H1 (cell line): ENCODE measurements around the gene MBP. TPM values are rescaled to one million over a fixed set of nuclear protein-coding genes. Genes with fewer than 3 reads are reported as not detected.
A peak's percentile ranks its signal among the peaks of the same experiment; 100 is the strongest.

ENCODE experiments used
- CTCF ChIA-PET: fragments of 300-600 bp; sonication (Branson Sonifier 250); formaldehyde crosslinking; loops from one replicate; lab custom pipeline; 2021; ENCODE audit not compliant: partially characterized antibody; lab: Charles Lee
- POLR2A ChIA-PET: fragments of 300-600 bp; sonication (Branson Sonifier 250); formaldehyde crosslinking; loops from one replicate; lab custom pipeline; 2021; ENCODE audit warnings: inconsistent platforms; ENCODE audit not compliant: partially characterized antibody; lab: Charles Lee
- DNase-seq, 2 experiments: peaks; one replicate each; pipeline versions ENCODE4 v3.0.0 to v3.0.0-alpha.2; 2010 to 2022; ENCODE audit warnings: low spot score in 2 of 2, low read depth in 1 of 2, mixed read lengths in 1 of 2
- FAIRE-seq: peaks from 2 replicates; lab custom pipeline; 2011; peaks lifted over from hg19 to GRCh38; lab: Jason Lieb, UNC
- H2AFZ ChIP-seq: 2 replicates; pipeline ENCODE4 v1.8.1; 2012; ENCODE audit warnings: low read length, inconsistent platforms
- H2AK5ac ChIP-seq: 2 replicates; pipeline ENCODE4 v1.6.1; 2013; ENCODE audit warnings: low read depth, low read length
- H2BK120ac ChIP-seq: replicated peaks from 2 replicates; pipeline ENCODE3; 2013; ENCODE audit warnings: low read depth, low read length, inconsistent platforms
- H2BK12ac ChIP-seq: 2 replicates; pipeline ENCODE4 v1.6.1; 2013; ENCODE audit warnings: low read depth, low read length
- H2BK15ac ChIP-seq: 2 replicates; pipeline ENCODE4 v1.6.1; 2013; ENCODE audit warnings: low read length
- H2BK20ac ChIP-seq: 2 replicates; pipeline ENCODE4 v1.6.1; 2013; ENCODE audit warnings: low read length
- H2BK5ac ChIP-seq: 2 replicates; pipeline ENCODE4 v1.6.1; 2013; ENCODE audit warnings: low read depth, low read length
- H3K14ac ChIP-seq: 2 replicates; pipeline ENCODE4 v1.6.1; 2013; ENCODE audit warnings: inconsistent platforms; ENCODE audit not compliant: insufficient read length
- H3K18ac ChIP-seq: 2 replicates; pipeline ENCODE4 v1.6.1; 2013; ENCODE audit warnings: low read length; ENCODE audit errors: extremely low read depth
- H3K23ac ChIP-seq: 2 replicates; pipeline ENCODE4 v1.6.1; 2013; ENCODE audit warnings: inconsistent platforms; ENCODE audit not compliant: insufficient read length
- H3K23me2 ChIP-seq: 2 replicates; pipeline ENCODE4 v1.6.1; 2013; ENCODE audit warnings: low read depth, low read length
- H3K27ac ChIP-seq: 2 replicates; pipeline ENCODE4 v1.6.1; 2011; ENCODE audit warnings: low read depth, low read length, inconsistent platforms
- H3K27me3 ChIP-seq, 4 experiments: replicated peaks in 1 of 4; 1 replicate in 1 of 4; 2 replicates in 3 of 4; pipeline versions ENCODE4 v1.6.1 to v1.8.1; 2011 to 2013; ENCODE audit warnings: low read length in 3 of 4, mild to moderate bottlenecking in 3 of 4, inconsistent platforms in 2 of 4, mixed read lengths in 2 of 4, moderate library complexity in 1 of 4; ENCODE audit not compliant: control insufficient read depth in 3 of 4, insufficient read depth in 3 of 4; ENCODE audit errors: extremely low read depth in 1 of 4
- H3K36me3 ChIP-seq, 4 experiments: 2 replicates each; pipeline versions ENCODE4 v1.6.1 to v1.8.1; 2011 to 2013; ENCODE audit warnings: mild to moderate bottlenecking in 4 of 4, low read length in 3 of 4, moderate library complexity in 2 of 4, control low read depth in 1 of 4, inconsistent platforms in 1 of 4; ENCODE audit not compliant: insufficient read depth in 4 of 4, control insufficient read depth in 2 of 4
- H3K4ac ChIP-seq: replicated peaks from 2 replicates; pipeline ENCODE3; 2013; ENCODE audit warnings: low read length, low read depth, mixed read lengths, inconsistent platforms; ENCODE audit not compliant: insufficient read length
- H3K4me1 ChIP-seq, 4 experiments: replicated peaks in 1 of 4; 1 replicate in 1 of 4; 2 replicates in 3 of 4; pipeline versions ENCODE4 v1.6.1 to v1.8.1; 2011 to 2013; ENCODE audit warnings: low read length in 3 of 4, inconsistent platforms in 2 of 4, mixed read lengths in 1 of 4; ENCODE audit not compliant: insufficient read depth in 4 of 4, control insufficient read depth in 3 of 4
- H3K4me2 ChIP-seq, 2 experiments: 2 replicates each; pipeline versions ENCODE4 v1.6.1 to v1.8.1; 2011 to 2013; ENCODE audit warnings: low read depth in 2 of 2, low read length in 2 of 2, control low read depth in 1 of 2, inconsistent platforms in 1 of 2, mild to moderate bottlenecking in 1 of 2; ENCODE audit not compliant: insufficient read depth in 1 of 2
- H3K4me3 ChIP-seq, 4 experiments: fragments of 200-600, 300-600 bp in 1 of 4; sonication (generic), shearing (Covaris generic), sonication (Bioruptor Twin) in 1 of 4; 2 replicates each; pipeline versions ENCODE4 v1.5.1 to v1.8.1; 2011 to 2016; ENCODE audit warnings: low read length in 4 of 4, low read depth in 3 of 4, control low read depth in 2 of 4, inconsistent platforms in 2 of 4, mild to moderate bottlenecking in 2 of 4, mixed read lengths in 1 of 4, moderate library complexity in 1 of 4; ENCODE audit not compliant: insufficient read depth in 2 of 4; ENCODE audit errors: extremely low read depth in 1 of 4
- H3K56ac ChIP-seq: replicated peaks from 2 replicates; pipeline ENCODE3; 2013; ENCODE audit warnings: low read depth, mild to moderate bottlenecking, mixed read lengths, low read length, inconsistent platforms; ENCODE audit not compliant: insufficient read length
- H3K79me1 ChIP-seq: 2 replicates; pipeline ENCODE4 v1.6.1; 2013; ENCODE audit warnings: low read depth, low read length, control low read depth
- H3K79me2 ChIP-seq, 2 experiments: 2 replicates each; pipeline versions ENCODE4 v1.6.1 to v1.8.1; 2012 to 2013; ENCODE audit warnings: low read length in 2 of 2, mild to moderate bottlenecking in 2 of 2, inconsistent platforms in 1 of 2; ENCODE audit not compliant: insufficient read depth in 2 of 2, control insufficient read depth in 1 of 2
- H3K9ac ChIP-seq, 4 experiments: replicated peaks in 1 of 4; 1 replicate in 1 of 4; 2 replicates in 3 of 4; pipeline versions ENCODE4 v1.6.1 to v1.8.1; 2011 to 2013; ENCODE audit warnings: low read depth in 3 of 4, low read length in 3 of 4, control low read depth in 2 of 4, mild to moderate bottlenecking in 2 of 4, moderate library complexity in 2 of 4, inconsistent platforms in 1 of 4; ENCODE audit errors: extremely low read depth in 1 of 4
- H3K9me3 ChIP-seq, 2 experiments: 2 replicates each; pipeline versions ENCODE4 v1.6.1 to v1.8.1; 2012 to 2013; ENCODE audit warnings: mild to moderate bottlenecking in 2 of 2, moderate library complexity in 2 of 2, control low read depth in 1 of 2, inconsistent platforms in 1 of 2, low read depth in 1 of 2, low read length in 1 of 2, mixed read lengths in 1 of 2; ENCODE audit not compliant: insufficient read depth in 2 of 2
- H4K20me1 ChIP-seq, 2 experiments: replicated peaks in 1 of 2; 2 replicates each; pipeline versions ENCODE3 to v1.8.1; 2011 to 2013; ENCODE audit warnings: inconsistent platforms in 2 of 2, low read length in 2 of 2, mild to moderate bottlenecking in 1 of 2; ENCODE audit not compliant: insufficient read depth in 2 of 2, control insufficient read depth in 1 of 2
- H4K5ac ChIP-seq: 2 replicates; pipeline ENCODE4 v1.6.1; 2013; ENCODE audit warnings: low read length, low read depth, mixed read lengths, inconsistent platforms; ENCODE audit not compliant: insufficient read length
- H4K8ac ChIP-seq: 2 replicates; pipeline ENCODE4 v1.8.0; 2013; ENCODE audit warnings: mild to moderate bottlenecking, moderate library complexity, low read length, inconsistent platforms; ENCODE audit not compliant: insufficient read depth; ENCODE audit errors: extremely low read depth
- H4K91ac ChIP-seq: replicated peaks from 2 replicates; pipeline ENCODE3; 2013; ENCODE audit warnings: low read length, mixed read lengths, inconsistent platforms; ENCODE audit not compliant: insufficient read length
- MAFK ChIP-seq: IDR thresholded peaks from 2 replicates; pipeline ENCODE4 v1.6.1; 2012; ENCODE audit warnings: low read depth, mild to moderate bottlenecking, improper control_type of control experiment, low read length
- RAD21 ChIP-seq, 2 experiments: IDR thresholded peaks in 1 of 2; conservative IDR thresholded peaks in 1 of 2; 2 replicates each; pipeline ENCODE4 v1.6.1; 2011; ENCODE audit warnings: low read depth in 2 of 2, low read length in 2 of 2, improper control_type of control experiment in 1 of 2, inconsistent platforms in 1 of 2, mild to moderate bottlenecking in 1 of 2, moderate library complexity in 1 of 2
- WGBS, 2 experiments: shearing (Covaris generic) in 1 of 2; methylation state at CpG; one replicate each; pipeline versions ENCODE4 v1.1.6 to v1.1.7; 2013 to 2015; ENCODE audit warnings: low lambda C conversion rate in 2 of 2, mixed read lengths in 2 of 2, inconsistent platforms in 1 of 2, low coverage in 1 of 2, missing lambda C conversion rate in 1 of 2; ENCODE audit not compliant: insufficient replicate concordance in 2 of 2, insufficient coverage in 1 of 2, insufficient read length in 1 of 2; ENCODE audit errors: extremely low coverage in 1 of 2, missing lambda C conversion rate in 1 of 2; 5-methylcytosine and 5-hydroxymethylcytosine counted together
- polyA plus RNA-seq, 7 experiments: library from polyadenylated mRNA; depleted of rRNA in 3 of 7; stranded (reverse) in 5 of 7; unstranded in 2 of 7; fragments of >200 nt in 5 of 7; fragments of 200-250 nt in 2 of 7; gene quantifications; 1 replicate in 5 of 7; 2 replicates in 1 of 7; 4 replicates in 1 of 7; pipeline versions ENCODE4 v1.2.1 to v1.2.3, GENCODE V29; 2011 to 2013; ENCODE audit warnings: missing spikeins in 2 of 7, mixed read lengths in 2 of 7
- total RNA-seq: library from RNA; stranded (reverse); fragmentation: NEBNext Ultra II Directional; extraction: Animal tissue kit (Norgen Biotek cat#: 25700); gene quantifications from 2 replicates; pipeline ENCODE4 v1.2.1, GENCODE V29; 2021

The MBP gene
- total and polyA plus RNA-seq, 2 of the 8 experiments (the other 6 are each of a cell fraction or from before 2014, with no cell fraction given): 7.7 to 19.2 TPM

DNA sequence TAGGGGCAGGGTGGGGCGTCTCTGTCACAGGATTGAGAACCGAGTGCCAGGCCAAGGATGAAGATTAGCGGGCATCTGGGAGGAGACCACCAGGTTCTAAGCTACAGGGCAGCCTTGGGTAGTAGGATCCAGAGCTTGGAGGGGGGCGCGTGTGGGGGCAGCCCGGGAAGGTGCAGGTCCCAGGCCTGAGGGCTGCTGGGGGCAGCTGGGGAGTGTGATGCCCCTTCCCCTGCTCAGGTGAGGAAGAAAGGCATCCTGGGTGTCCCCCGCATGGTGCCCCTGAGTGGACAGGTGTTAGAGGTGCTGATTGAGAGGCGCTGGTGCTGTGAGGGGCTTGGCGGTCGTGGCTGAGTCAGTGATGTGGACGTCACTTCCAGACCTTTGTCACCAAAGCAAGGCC lies 33.9 kb upstream of the MBP start:
- H3K4me2 ChIP-seq: no peak overlapping the region
- WGBS, 2 experiments: 87% methylated on average over 9 of the region's 11 CpGs; no CpG with 5 or more reads in 1 of the 2 experiments
- no peak overlapping the region for H3K56ac ChIP-seq
- FAIRE-seq: no peak
- no peaks in the 10 kb centered on the region; the same call in 1 of the 2 replicates for H3K23me2 ChIP-seq
- H2AFZ ChIP-seq: no peak overlapping the region
- no peak overlapping the region for H2BK5ac ChIP-seq
- 0 out of 2 replicates have a peak overlapping the region, but pooled peaks have one; percentile 1 for H2BK12ac ChIP-seq
- peaks cover 2 to 33% (median 4%) of the 10 kb centered on the region in 4 experiments; a peak in 5 of 7 replicates for H3K4me1 ChIP-seq
- H2BK120ac ChIP-seq: no peak overlapping the region
- peaks cover 0 to 3% (median 0%) of the 10 kb centered on the region in 4 experiments; a peak in 2 of 7 replicates for H3K27me3 ChIP-seq
- H3K79me1 ChIP-seq: no peaks in the 10 kb centered on the region
- H3K79me2 ChIP-seq: no peaks in the 10 kb centered on the region
- H3K23ac ChIP-seq: no peak overlapping the region
- POLR2A ChIA-PET: no interaction called here
- peaks cover 0 to 1% of the 10 kb centered on the region in 2 experiments for H4K20me1 ChIP-seq
- H3K9ac ChIP-seq: no peak overlapping the region
- CTCF ChIA-PET: interaction anchor here (0.5 to 1.4 kb wide), 2 partner anchors 243 to 1610 kb away, joined by 3 read pairs; no protein-coding TSS in a partner anchor
- peak overlapping the region; percentile 8 for H4K91ac ChIP-seq
- no peak overlapping the region for H3K18ac ChIP-seq
- H4K5ac ChIP-seq: no peak overlapping the region
- H3K27ac ChIP-seq: no peak overlapping the region
- no peak overlapping the region for H3K14ac ChIP-seq
- H3K4ac ChIP-seq: no peak overlapping the region
- H3K36me3 ChIP-seq: no peaks in the 10 kb centered on the region
- H3K4me3 ChIP-seq: no peak overlapping the region
- H2BK20ac ChIP-seq: peak overlapping the region; percentile 95; the same call in 1 of the 2 replicates
- H3K9me3 ChIP-seq: no peaks in the 10 kb centered on the region
- no peak for DNase-seq
- peak overlapping the region; percentile 7; the same call in 1 of the 2 replicates for H2BK15ac ChIP-seq
- no peak overlapping the region for H4K8ac ChIP-seq
- 0 out of 2 replicates have a peak overlapping the region, but pooled peaks have one; percentile 11 for H2AK5ac ChIP-seq
- no peak for TF ChIP-seq MAFK
- TF ChIP-seq RAD21 (IDR thresholded peaks at IDR 0.05 in 1 of 2, conservative IDR thresholded peaks at IDR 0.05 in 1 of 2; ENCODE audit: low read depth in 2 of 2, low read length in 2 of 2): no peak
